HUES64 (cell line): Measurements from ENCODE around the gene EDEM1.

ENCODE experiments used
- H3K27ac ChIP-seq: 2 replicates; pipeline ENCODE4 v1.7.0; 2013; ENCODE audit warnings: low read depth, low read length, inconsistent platforms
- H3K27me3 ChIP-seq: 2 replicates; pipeline ENCODE4 v1.6.1; 2013; ENCODE audit warnings: mild to moderate bottlenecking, low read length; ENCODE audit not compliant: insufficient read depth
- H3K36me3 ChIP-seq: 2 replicates; pipeline ENCODE4 v1.6.1; 2013; ENCODE audit warnings: mild to moderate bottlenecking, low read length; ENCODE audit not compliant: insufficient read depth
- H3K4me1 ChIP-seq: 2 replicates; pipeline ENCODE4 v1.6.1; 2013; ENCODE audit warnings: mild to moderate bottlenecking, low read length, moderate library complexity; ENCODE audit not compliant: insufficient read depth
- H3K4me3 ChIP-seq: 2 replicates; pipeline ENCODE4 v1.5.1; 2013; ENCODE audit warnings: mild to moderate bottlenecking, low read length, moderate library complexity
- H3K9ac ChIP-seq: 2 replicates; pipeline ENCODE4 v1.6.1; 2013; ENCODE audit warnings: mild to moderate bottlenecking, low read depth, low read length
- H3K9me3 ChIP-seq: 2 replicates; pipeline ENCODE4 v1.6.1; 2013; ENCODE audit warnings: low read depth, low read length; ENCODE audit not compliant: insufficient read depth
- WGBS: fragments of 150-250, 120-280 bp; methylation state at CpG from one replicate; pipeline ENCODE4 v1.1.7; 2013; ENCODE audit warnings: missing lambda C conversion rate; 5-methylcytosine and 5-hydroxymethylcytosine counted together

EDEM1 gene

GRCh38 chr3:5151586-5151985 is 35.9 kb upstream of the EDEM1 start:
- H3K36me3 ChIP-seq = no peaks in the 10 kb centered on the region
- H3K4me1 ChIP-seq = peaks cover 10% of the 10 kb centered on the region
- H3K27ac ChIP-seq = no peak overlapping the region
- no peak overlapping the region for H3K4me3 ChIP-seq
- H3K27me3 ChIP-seq = no peaks in the 10 kb centered on the region
- no peak overlapping the region for H3K9ac ChIP-seq
- 96% methylated on average over 6 of the region's 6 CpGs for WGBS
- peaks cover 8% of the 10 kb centered on the region for H3K9me3 ChIP-seq

DNA sequence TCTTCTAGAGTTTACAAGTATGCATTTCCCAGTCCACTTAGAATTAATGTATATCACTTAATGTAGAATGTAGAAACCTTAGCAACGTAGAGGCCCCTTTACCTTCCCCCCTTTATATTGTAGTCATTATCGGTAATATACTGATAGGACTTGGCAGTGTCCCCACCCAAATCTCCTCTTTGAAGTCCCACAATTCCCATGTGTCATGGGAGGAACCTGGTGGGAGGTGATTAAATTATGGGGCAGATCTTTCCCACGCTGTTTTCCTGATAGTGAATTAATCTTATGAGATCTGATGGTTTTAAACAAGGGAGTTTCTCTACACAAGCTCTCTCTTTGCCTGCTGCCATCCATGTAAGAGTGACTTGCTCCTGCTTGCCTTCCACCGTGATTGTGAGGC is 34.4 kb upstream of the EDEM1 start:
- no peaks in the 10 kb centered on the region for H3K36me3 ChIP-seq
- no peaks in the 10 kb centered on the region for H3K9me3 ChIP-seq
- H3K4me3 ChIP-seq = no peak overlapping the region
- peaks cover 10% of the 10 kb centered on the region for H3K4me1 ChIP-seq
- H3K9ac ChIP-seq = no peak overlapping the region
- 61% methylated on average over 2 of the region's 4 CpGs for WGBS
- H3K27ac ChIP-seq = no peak overlapping the region
- H3K27me3 ChIP-seq = no peaks in the 10 kb centered on the region

GRCh38 chr3:5155241-5155640 is 32.3 kb upstream of the EDEM1 start:
- Histone ChIP-seq H3K9me3 (no peaks in the 10 kb centered on the region), H3K27me3 (no peaks in the 10 kb centered on the region), H3K27ac (no peak overlapping the region), H3K36me3 (no peaks in the 10 kb centered on the region), H3K9ac (no peak overlapping the region), H3K4me1 (peaks cover 16% of the 10 kb centered on the region), H3K4me3 (no peak overlapping the region)

DNA sequence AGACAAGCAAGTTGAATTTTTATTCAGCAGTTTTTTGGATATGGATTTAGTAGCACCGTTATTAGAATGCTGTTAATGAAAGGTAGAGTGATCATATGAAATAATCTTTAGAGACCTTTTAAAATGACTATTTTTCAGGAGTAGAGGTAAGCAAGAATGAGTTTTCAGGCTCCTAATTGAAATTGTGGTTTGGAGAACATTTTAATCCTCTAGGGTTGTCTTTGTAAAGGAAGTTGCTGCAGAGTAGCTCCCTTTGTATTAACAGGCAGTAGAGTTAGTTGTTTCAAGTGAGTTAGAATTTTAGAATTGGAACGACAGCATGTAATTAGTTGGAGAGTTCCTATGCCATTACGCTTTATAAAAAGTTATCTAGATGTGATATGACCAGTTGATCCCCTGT is 27.2 kb upstream of the EDEM1 start:
- WGBS = 83% methylated on average over 3 of the region's 3 CpGs
- H3K36me3 ChIP-seq = no peaks in the 10 kb centered on the region
- no peaks in the 10 kb centered on the region for H3K27me3 ChIP-seq
- no peaks in the 10 kb centered on the region for H3K9me3 ChIP-seq
- H3K4me1 ChIP-seq = peaks cover 35% of the 10 kb centered on the region
- no peak overlapping the region for H3K9ac ChIP-seq
- no peak overlapping the region for H3K4me3 ChIP-seq
- H3K27ac ChIP-seq = peak overlapping the region; percentile 6; the same call in 1 of the 2 replicates

DNA sequence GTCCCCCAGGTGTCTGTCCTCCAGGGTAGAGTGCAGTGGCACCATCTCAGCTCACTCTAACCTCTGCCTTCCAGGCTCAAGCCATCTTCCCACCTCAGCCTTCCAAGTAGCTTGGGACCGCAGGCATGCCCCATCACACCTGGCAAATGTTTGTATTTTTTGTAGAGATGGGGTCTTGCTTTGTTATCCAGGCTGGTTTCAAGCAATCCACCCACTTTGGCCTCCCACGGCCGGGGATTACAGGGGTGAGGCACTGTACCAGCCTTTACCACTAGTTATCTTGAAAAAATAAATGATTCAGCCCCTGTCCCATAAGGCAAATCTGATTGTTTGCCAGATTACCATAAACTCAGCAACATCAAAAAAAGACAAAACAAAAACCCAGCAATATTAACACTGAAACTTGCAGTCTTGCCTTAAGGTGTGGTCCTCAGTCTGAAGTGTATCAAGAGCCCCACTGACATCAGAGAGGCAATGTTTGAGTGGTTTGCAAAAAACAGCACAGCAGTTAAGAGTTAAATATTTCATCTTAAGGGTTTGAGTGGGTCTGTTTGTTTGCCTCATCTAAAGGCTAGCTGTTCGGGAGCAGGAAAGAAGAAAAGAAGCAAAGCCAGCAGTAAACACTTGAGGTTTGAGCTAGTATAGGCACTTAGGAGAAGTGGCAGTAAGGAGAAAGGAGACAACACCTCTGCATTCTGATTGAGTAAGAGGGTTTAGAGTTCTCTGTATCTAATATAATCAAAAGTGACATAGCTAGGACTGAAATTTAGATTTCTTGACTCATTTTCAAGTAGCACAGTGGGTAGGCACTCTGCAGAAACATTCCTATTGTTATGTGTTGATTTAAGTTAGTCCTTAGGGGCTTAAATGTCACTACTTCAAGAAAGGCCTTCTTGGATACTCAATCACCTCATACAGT is 26.3 kb upstream of the EDEM1 start:
- H3K4me1 ChIP-seq = peaks cover 40% of the 10 kb centered on the region
- H3K4me3 ChIP-seq = no peak overlapping the region
- WGBS = 71% methylated on average over 4 of the region's 4 CpGs
- no peaks in the 10 kb centered on the region for H3K9me3 ChIP-seq
- no peak overlapping the region for H3K9ac ChIP-seq
- H3K36me3 ChIP-seq = no peaks in the 10 kb centered on the region
- peak overlapping the region; percentile 64 for H3K27ac ChIP-seq
- H3K27me3 ChIP-seq = no peaks in the 10 kb centered on the region

GRCh38 chr3:5162102-5162501 is 25.4 kb upstream of the EDEM1 start:
- H3K9me3 ChIP-seq = no peaks in the 10 kb centered on the region
- H3K27me3 ChIP-seq = no peaks in the 10 kb centered on the region
- H3K9ac ChIP-seq = no peak overlapping the region
- H3K4me1 ChIP-seq = peaks cover 44% of the 10 kb centered on the region
- H3K27ac ChIP-seq = no peak overlapping the region
- no peak overlapping the region for H3K4me3 ChIP-seq
- WGBS = 89% methylated on average over 1 of the region's 1 CpG
- no peaks in the 10 kb centered on the region for H3K36me3 ChIP-seq

DNA sequence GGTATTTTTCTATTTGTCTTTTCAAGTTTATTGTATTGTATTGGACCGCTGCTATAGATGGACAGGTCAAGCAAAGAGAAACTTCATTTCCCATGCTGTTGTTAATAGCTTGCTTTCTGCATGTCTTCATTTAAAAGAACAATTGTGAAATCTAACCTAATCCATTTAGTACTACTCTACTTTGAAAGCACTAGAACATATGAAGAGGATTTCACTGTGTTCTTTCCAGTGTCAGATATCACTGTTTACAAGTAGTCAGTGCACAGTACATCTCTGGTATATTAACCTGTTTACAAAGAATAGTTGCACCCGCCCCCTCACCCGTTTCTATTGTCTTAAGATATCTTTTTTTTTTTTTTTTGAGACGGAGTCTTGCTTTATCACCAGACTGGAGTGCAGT is 21.8 kb upstream of the EDEM1 start:
- no peaks in the 10 kb centered on the region for H3K9me3 ChIP-seq
- H3K36me3 ChIP-seq = no peaks in the 10 kb centered on the region
- H3K4me1 ChIP-seq = peaks cover 32% of the 10 kb centered on the region
- 96% methylated on average over 2 of the region's 4 CpGs for WGBS
- H3K4me3 ChIP-seq = no peak overlapping the region
- no peak overlapping the region for H3K9ac ChIP-seq
- H3K27ac ChIP-seq = no peak overlapping the region
- H3K27me3 ChIP-seq = no peaks in the 10 kb centered on the region

DNA sequence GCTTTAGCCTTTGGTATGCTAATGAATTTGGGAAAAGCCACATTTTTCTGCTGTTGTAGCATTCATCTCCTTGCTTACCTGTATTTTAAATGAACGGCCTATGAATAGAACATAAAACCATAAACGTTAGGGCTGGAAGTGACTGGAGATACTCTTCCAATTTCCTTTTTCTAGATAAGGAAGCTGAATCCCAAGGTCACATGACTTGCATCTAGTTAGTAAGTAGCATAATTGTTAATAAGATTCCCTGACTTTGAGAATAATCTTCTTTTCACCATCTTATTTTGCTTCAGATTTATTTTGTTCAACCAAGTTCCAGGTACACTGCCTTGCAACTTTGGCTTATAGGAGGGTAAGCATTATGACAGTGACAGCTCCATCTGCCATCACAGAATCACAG is 20.7 kb upstream of the EDEM1 start:
- no peaks in the 10 kb centered on the region for H3K27me3 ChIP-seq
- H3K9me3 ChIP-seq = no peaks in the 10 kb centered on the region
- H3K4me3 ChIP-seq = no peak overlapping the region
- WGBS = 82% methylated on average over 2 of the region's 2 CpGs
- no peak overlapping the region for H3K9ac ChIP-seq
- no peak overlapping the region for H3K27ac ChIP-seq
- peaks cover 21% of the 10 kb centered on the region for H3K4me1 ChIP-seq
- H3K36me3 ChIP-seq = peaks cover 4% of the 10 kb centered on the region

GRCh38 chr3:5168110-5168509 is 19.4 kb upstream of the EDEM1 start:
- WGBS = 91% methylated on average over 4 of the region's 4 CpGs
- Histone ChIP-seq H3K27me3 (no peaks in the 10 kb centered on the region), H3K9me3 (no peaks in the 10 kb centered on the region), H3K36me3 (peaks cover 15% of the 10 kb centered on the region), H3K9ac (no peak overlapping the region), H3K4me3 (no peak overlapping the region), H3K4me1 (peaks cover 15% of the 10 kb centered on the region; the same call in 1 of the 2 replicates), H3K27ac (no peak overlapping the region)

DNA sequence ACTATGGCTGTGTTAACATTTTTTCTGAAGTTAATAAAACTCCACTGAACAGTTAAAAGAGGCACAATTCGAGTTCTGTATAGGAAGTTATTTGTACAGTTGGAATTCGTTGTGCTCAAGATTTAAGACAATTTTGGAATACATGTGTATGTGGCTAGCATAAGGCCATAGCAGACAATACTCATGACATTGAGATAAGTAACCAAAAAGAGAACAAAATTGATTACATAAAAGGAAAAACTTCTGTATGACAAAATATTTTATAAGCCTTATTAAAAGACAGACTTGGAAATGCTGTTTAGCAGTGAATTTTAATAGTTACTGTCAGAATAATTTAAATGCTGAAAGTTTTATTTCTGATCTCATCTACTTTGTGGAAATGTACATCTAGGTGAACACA is 17.7 kb upstream of the EDEM1 start:
- no peaks in the 10 kb centered on the region for H3K27me3 ChIP-seq
- 96% methylated on average over 2 of the region's 2 CpGs for WGBS
- no peak overlapping the region for H3K27ac ChIP-seq
- no peak overlapping the region for H3K9ac ChIP-seq
- H3K4me1 ChIP-seq = peaks cover 14% of the 10 kb centered on the region; the same call in 1 of the 2 replicates
- H3K9me3 ChIP-seq = no peaks in the 10 kb centered on the region
- H3K36me3 ChIP-seq = peaks cover 25% of the 10 kb centered on the region
- H3K4me3 ChIP-seq = no peak overlapping the region

GRCh38 chr3:5170975-5171374 is 16.5 kb upstream of the EDEM1 start:
- H3K9me3 ChIP-seq = no peaks in the 10 kb centered on the region
- no peak overlapping the region for H3K9ac ChIP-seq
- no peaks in the 10 kb centered on the region for H3K27me3 ChIP-seq
- H3K27ac ChIP-seq = no peak overlapping the region
- H3K4me3 ChIP-seq = no peak overlapping the region
- WGBS = 95% methylated on average over 5 of the region's 5 CpGs
- peaks cover 37% of the 10 kb centered on the region for H3K36me3 ChIP-seq
- peaks cover 4% of the 10 kb centered on the region; the same call in 1 of the 2 replicates for H3K4me1 ChIP-seq
